GM23248 (cell line): ENCODE data around the gene DDX27. TPM values are rescaled to one million over a fixed set of nuclear protein-coding genes. Genes with fewer than 3 reads are reported as not detected.

Source experiments
- DNase-seq: peaks from one replicate; pipeline ENCODE4 v3.0.0-alpha.2; 2015
- H2AFZ ChIP-seq: fragments of 200-600 bp; sonication (generic); 2 replicates; pipeline ENCODE4 v1.6.1; 2016; ENCODE audit warnings: antibody characterized with exemption
- H3F3A ChIP-seq: fragments of 200-600 bp; sonication (generic); 2 replicates; pipeline ENCODE4 v1.6.1; 2016; ENCODE audit warnings: mild to moderate bottlenecking, antibody characterized with exemption, mixed run types; ENCODE audit not compliant: insufficient read depth
- H3K27ac ChIP-seq: fragments of 200-600 bp; sonication (generic); 2 replicates; pipeline ENCODE4 v1.5.1; 2016; ENCODE audit warnings: mild to moderate bottlenecking
- H3K27me3 ChIP-seq: fragments of 200-600 bp; sonication (generic); replicated peaks from 2 replicates; pipeline ENCODE4 v1.6.1; 2016; ENCODE audit warnings: mild to moderate bottlenecking; ENCODE audit not compliant: insufficient read depth
- H3K36me3 ChIP-seq: fragments of 200-600 bp; sonication (generic); 2 replicates; pipeline ENCODE4 v1.6.1; 2016; ENCODE audit warnings: low read depth, mild to moderate bottlenecking
- H3K4me1 ChIP-seq: fragments of 200-600 bp; sonication (generic); 2 replicates; pipeline ENCODE4 v1.6.1; 2016; ENCODE audit warnings: mild to moderate bottlenecking; ENCODE audit not compliant: insufficient read depth
- H3K4me2 ChIP-seq: fragments of 200-600 bp; sonication (generic); one replicate; pipeline ENCODE4 v1.6.1; 2016; ENCODE audit warnings: mild to moderate bottlenecking; ENCODE audit not compliant: unreplicated experiment
- H3K4me3 ChIP-seq: fragments of 200-600 bp; sonication (generic); 2 replicates; pipeline ENCODE4 v1.5.1; 2016; ENCODE audit warnings: mild to moderate bottlenecking
- H3K79me2 ChIP-seq: fragments of 200-600 bp; sonication (generic); 2 replicates; pipeline ENCODE4 v1.6.1; 2016; ENCODE audit warnings: mild to moderate bottlenecking; ENCODE audit not compliant: insufficient read depth
- H3K9ac ChIP-seq: fragments of 200-600 bp; sonication (generic); 2 replicates; pipeline ENCODE4 v1.6.1; 2016; ENCODE audit warnings: mild to moderate bottlenecking
- H3K9me2 ChIP-seq: fragments of 200-600 bp; sonication (generic); 2 replicates; pipeline ENCODE4 v1.6.1; 2016; ENCODE audit warnings: mixed run types, mild to moderate bottlenecking, moderate library complexity; ENCODE audit not compliant: insufficient read depth
- H3K9me3 ChIP-seq: fragments of 200-600 bp; sonication (generic); one replicate; pipeline ENCODE4 v1.6.1; 2017; ENCODE audit warnings: low read depth
- H4K20me1 ChIP-seq: fragments of 200-600 bp; sonication (generic); 2 replicates; pipeline ENCODE4 v1.6.0; 2016; ENCODE audit not compliant: insufficient read depth
- EZH2 ChIP-seq: fragments of 200-600 bp; sonication (generic); IDR thresholded peaks from 2 replicates; pipeline ENCODE4 v1.6.1; 2018; ENCODE audit warnings: antibody characterized with exemption, mild to moderate bottlenecking; ENCODE audit not compliant: insufficient read depth, poor library complexity, severe bottlenecking
- EZH2phosphoT487 ChIP-seq: fragments of 200-600 bp; sonication (generic); IDR thresholded peaks from 2 replicates; pipeline ENCODE4 v1.6.1; 2018; ENCODE audit warnings: antibody characterized with exemption, moderate library complexity, mild to moderate bottlenecking, low read depth; ENCODE audit not compliant: insufficient read depth
- WGBS, 2 experiments: methylation state at CpG; one replicate each; pipeline ENCODE4 v1.1.6; 2015 to 2017; ENCODE audit warnings: low lambda C conversion rate in 2 of 2, low coverage in 1 of 2; ENCODE audit errors: missing lambda C conversion rate in 2 of 2; 5-methylcytosine and 5-hydroxymethylcytosine counted together
- in situ Hi-C: fragments of 300-500 bp; cut with MboI; formaldehyde crosslinking; loops from 2 replicates; pipeline ENCODE4 v1.15.0; 2020
- polyA plus RNA-seq: library from polyadenylated mRNA; unstranded; fragments of >200 nt; fragmentation: Nextera tagmentation; extraction: Ambion mirVana; gene quantifications from 2 replicates; pipeline ENCODE4 v1.2.1, GENCODE V29; 2016
- total RNA-seq: library from RNA; depleted of rRNA; stranded (reverse); fragments of >200 nt; shearing (Covaris generic); gene quantifications from 2 replicates; pipeline ENCODE4 v1.2.3, GENCODE V29; 2014

Gene DDX27
- total and polyA plus RNA-seq, 2 experiments from 2014 or later = 25.3 to 35.6 TPM

DNA sequence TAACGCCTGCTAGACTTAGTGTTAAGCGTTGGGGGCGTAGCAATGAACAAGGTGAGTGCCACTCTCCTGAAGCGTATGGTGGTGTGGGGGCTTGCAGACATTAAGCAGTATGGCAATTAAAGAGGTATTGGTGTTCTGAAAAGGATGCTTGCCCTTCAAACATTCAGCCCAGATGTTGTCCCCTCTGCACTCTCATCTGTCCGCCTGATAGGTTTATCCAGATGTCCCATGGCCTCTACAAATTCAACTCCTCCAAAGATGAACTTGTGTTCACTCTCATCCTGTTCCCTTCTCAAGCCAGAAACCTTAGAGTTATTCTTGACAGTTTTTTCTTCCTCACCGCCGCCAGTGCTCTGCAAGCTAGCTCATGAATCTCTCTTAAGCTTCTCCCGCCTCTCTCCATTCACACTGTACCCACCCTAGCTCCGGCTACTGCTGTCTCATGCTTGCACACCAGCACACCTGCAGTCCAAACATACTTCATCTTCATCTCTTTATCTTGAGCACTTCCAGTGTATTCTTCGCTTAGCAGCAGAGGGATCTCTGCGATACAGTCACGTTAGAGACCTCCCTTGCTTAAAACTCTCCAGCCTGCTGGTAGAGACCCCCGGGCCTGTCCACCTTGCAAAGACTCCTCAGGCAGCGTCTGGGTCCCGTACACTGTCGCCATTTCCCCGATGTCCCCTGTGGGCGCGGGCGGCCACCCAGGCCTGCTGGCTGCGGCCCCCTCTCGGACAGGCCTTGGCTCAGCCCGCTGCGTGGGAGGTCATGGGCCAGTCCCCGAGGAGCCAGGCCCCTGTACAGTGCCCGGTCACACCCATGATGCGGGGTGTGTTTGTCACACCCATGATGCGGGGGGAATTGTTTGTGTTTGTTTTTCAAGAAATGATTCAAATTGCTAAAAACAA lies 962 bp downstream of the DDX27 start:
- Histone ChIP-seq H3F3A (no peaks in the 10 kb centered on the region), H3K9me2 (no peaks in the 10 kb centered on the region), H3K27ac (no peak overlapping the region), H3K79me2 (peaks cover 31% of the 10 kb centered on the region), H3K4me3 (peak overlapping the region; percentile 100), H2AFZ (peak overlapping the region; percentile 93), H3K9me3 (no peaks in the 10 kb centered on the region), H3K4me1 (peaks cover 14% of the 10 kb centered on the region), H4K20me1 (no peaks in the 10 kb centered on the region), H3K36me3 (peaks cover 25% of the 10 kb centered on the region; the same call in 1 of the 2 replicates), H3K27me3 (no peaks in the 10 kb centered on the region), H3K9ac (peak overlapping the region; percentile 87), H3K4me2 (peak overlapping the region; percentile 97)
- TF ChIP-seq EZH2 = no peak
- no peak for TF ChIP-seq EZH2phosphoT487
- 68 to 69% methylated on average over 28 of the region's 28 CpGs for WGBS, 2 experiments
- peak; percentile 16 for DNase-seq
- in situ Hi-C loops = no loop called here

DNA sequence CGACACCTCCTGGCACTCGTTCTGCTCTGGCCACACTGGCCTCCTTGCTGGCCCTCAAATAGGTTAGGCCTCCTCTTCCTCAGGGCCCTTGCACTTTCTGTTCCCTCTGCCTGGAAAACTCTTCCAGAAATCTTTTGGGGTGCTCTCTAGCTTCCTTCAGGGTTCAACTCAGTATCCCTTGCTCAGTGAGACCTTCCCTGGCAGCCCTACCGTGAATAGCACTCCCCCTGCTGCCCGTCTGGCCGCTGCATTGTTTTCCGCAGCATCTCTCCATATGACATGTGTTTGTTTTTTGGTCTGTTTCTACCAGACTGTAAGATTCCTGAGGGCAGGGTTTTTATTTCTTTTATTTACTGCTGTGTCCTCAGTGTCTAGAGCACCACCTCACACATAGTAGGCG lies 6.7 kb downstream of the DDX27 start:
- no peak overlapping the region for H3K9ac ChIP-seq
- TF ChIP-seq EZH2phosphoT487 = no peak
- no peak for TF ChIP-seq EZH2
- H3K27me3 ChIP-seq = no peaks in the 10 kb centered on the region
- no peak overlapping the region for H3K4me2 ChIP-seq
- WGBS, 2 experiments = 82 to 83% methylated on average over 7 of the region's 7 CpGs
- no peak for DNase-seq
- in situ Hi-C loops = no loop called here
- H3K36me3 ChIP-seq = peaks cover 53% of the 10 kb centered on the region
- H3K9me2 ChIP-seq = no peaks in the 10 kb centered on the region
- no peaks in the 10 kb centered on the region for H4K20me1 ChIP-seq
- no peak overlapping the region for H3K27ac ChIP-seq
- no peaks in the 10 kb centered on the region for H3K9me3 ChIP-seq
- H3K79me2 ChIP-seq = peaks cover 15% of the 10 kb centered on the region
- H3K4me1 ChIP-seq = peaks cover 6% of the 10 kb centered on the region
- no peaks in the 10 kb centered on the region for H3F3A ChIP-seq
- no peak overlapping the region for H2AFZ ChIP-seq
- H3K4me3 ChIP-seq = no peak overlapping the region

DNA sequence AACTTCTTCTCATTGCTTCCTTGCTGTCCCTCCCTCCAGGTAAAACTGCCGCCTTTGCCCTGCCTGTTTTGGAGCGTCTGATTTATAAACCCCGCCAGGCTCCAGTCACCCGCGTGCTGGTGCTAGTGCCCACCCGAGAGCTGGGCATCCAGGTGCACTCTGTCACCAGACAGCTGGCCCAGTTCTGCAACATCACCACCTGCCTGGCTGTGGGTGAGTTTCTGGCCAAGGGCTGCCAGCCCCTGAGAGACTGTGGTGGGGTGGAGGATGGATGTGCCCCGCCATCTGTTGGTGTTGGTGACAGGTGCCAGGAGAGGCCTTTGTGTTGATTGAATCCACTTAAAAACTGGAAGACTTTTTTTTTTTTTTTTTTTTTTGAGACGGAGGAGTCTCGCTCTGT lies 9.5 kb downstream of the DDX27 start:
- in situ Hi-C loops = no loop called here
- Histone ChIP-seq H3K9me3 (no peaks in the 10 kb centered on the region), H3K27me3 (no peaks in the 10 kb centered on the region), H3F3A (no peaks in the 10 kb centered on the region), H3K4me2 (no peak overlapping the region), H3K9ac (no peak overlapping the region), H3K4me3 (no peak overlapping the region), H4K20me1 (no peaks in the 10 kb centered on the region), H3K9me2 (no peaks in the 10 kb centered on the region), H3K27ac (no peak overlapping the region), H2AFZ (no peak overlapping the region), H3K4me1 (peaks cover 6% of the 10 kb centered on the region), H3K36me3 (peaks cover 42% of the 10 kb centered on the region), H3K79me2 (no peaks in the 10 kb centered on the region)
- TF ChIP-seq EZH2 (no peak), EZH2phosphoT487 (no peak)
- DNase-seq = no peak
- WGBS, 2 experiments = 86 to 94% methylated on average over 8 to 9 of the region's 9 CpGs

DNA sequence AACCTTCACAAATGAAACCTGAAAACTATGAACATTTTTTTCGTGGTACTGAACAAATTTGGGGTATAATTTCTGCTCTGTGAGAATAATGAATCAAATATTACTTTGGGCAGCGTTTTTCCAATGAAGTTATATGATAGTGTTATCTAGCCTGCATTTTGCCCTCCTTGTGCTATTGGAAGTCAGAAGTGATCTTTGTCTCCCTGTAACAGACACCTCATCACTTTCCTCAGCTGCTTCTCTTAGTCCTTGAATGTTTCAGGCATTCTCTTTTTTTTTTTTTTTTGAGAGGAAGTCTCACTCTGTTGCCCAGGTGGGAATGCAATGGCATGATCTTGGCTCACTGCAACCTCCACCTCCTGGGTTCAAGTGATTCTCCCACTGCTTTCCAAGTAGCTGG lies 10.2 kb downstream of the DDX27 start:
- no peak for TF ChIP-seq EZH2phosphoT487
- TF ChIP-seq EZH2 = no peak
- Histone ChIP-seq H2AFZ (no peak overlapping the region), H3K4me3 (no peak overlapping the region), H3K4me2 (no peak overlapping the region), H3K9me2 (no peaks in the 10 kb centered on the region), H3K9me3 (no peaks in the 10 kb centered on the region), H4K20me1 (no peaks in the 10 kb centered on the region), H3K36me3 (peaks cover 44% of the 10 kb centered on the region), H3K79me2 (no peaks in the 10 kb centered on the region), H3K4me1 (peaks cover 6% of the 10 kb centered on the region), H3K9ac (no peak overlapping the region), H3K27me3 (no peaks in the 10 kb centered on the region), H3K27ac (no peak overlapping the region), H3F3A (no peaks in the 10 kb centered on the region)
- in situ Hi-C loops = no loop called here
- DNase-seq = no peak
- 98 to 100% methylated on average over 2 of the region's 2 CpGs for WGBS, 2 experiments
